GM12873 (cell line): Measurements from ENCODE around the gene ZNF28.
"Not testable (repeated sequence)": the region's sequence is repeated elsewhere in the genome, so short reads cannot be mapped to it uniquely, and the experiment has no call there.

Source experiments
- TF ChIP-seq, protein P1 (sequence below): IDR thresholded peaks from 2 replicates; pipeline ENCODE4 v1.5.1; 2012; ENCODE audit warnings: low read depth, mild to moderate bottlenecking, moderate library complexity, low read length, control low read depth; ENCODE audit not compliant: insufficient read depth; ENCODE audit errors: missing control alignments

ZNF28 gene

GRCh38 chr19:52786464-52787354, 34.7 kb downstream of the ZNF28 start, which contains the start of gene ZNF600:
TSS of gene ZNF600 (minus strand) at chr19:52786791. CDS start at chr19:52778888, 7,903 bp downstream.
- TF ChIP-seq, protein P1, sequence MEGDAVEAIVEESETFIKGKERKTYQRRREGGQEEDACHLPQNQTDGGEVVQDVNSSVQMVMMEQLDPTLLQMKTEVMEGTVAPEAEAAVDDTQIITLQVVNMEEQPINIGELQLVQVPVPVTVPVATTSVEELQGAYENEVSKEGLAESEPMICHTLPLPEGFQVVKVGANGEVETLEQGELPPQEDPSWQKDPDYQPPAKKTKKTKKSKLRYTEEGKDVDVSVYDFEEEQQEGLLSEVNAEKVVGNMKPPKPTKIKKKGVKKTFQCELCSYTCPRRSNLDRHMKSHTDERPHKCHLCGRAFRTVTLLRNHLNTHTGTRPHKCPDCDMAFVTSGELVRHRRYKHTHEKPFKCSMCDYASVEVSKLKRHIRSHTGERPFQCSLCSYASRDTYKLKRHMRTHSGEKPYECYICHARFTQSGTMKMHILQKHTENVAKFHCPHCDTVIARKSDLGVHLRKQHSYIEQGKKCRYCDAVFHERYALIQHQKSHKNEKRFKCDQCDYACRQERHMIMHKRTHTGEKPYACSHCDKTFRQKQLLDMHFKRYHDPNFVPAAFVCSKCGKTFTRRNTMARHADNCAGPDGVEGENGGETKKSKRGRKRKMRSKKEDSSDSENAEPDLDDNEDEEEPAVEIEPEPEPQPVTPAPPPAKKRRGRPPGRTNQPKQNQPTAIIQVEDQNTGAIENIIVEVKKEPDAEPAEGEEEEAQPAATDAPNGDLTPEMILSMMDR, result not testable (repeated sequence)

- TF ChIP-seq, protein P1, result no peak
These were observed 35.4 kb downstream of the ZNF28 start for GRCh38 chr19:52786078-52786463.

- TF ChIP-seq, protein P1, result no peak
These were observed 35.9 kb downstream of the ZNF28 start for GRCh38 chr19:52785506-52785905.

DNA sequence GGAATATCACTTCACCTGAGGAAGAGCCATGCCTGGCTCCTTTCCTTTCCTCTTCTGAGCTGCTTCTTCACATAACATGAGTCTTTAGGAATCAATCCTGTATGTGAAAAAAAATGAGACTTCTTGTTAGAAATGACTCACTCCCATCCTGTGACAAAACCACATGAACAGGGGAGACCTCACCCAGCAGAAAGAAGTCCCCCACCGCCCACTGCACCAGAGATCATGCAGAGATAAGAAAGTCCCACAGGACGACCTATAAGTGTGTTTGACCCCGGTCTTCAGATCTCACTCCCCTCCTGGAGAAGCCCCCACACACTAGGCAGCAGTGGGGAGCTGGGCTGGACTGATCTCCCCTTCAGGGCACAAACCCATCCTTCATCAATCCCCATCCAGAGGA, 42.6 kb downstream of the ZNF28 start:
- TF ChIP-seq, protein P1, result no peak

- TF ChIP-seq, protein P1, result no peak
These were observed 71.7 kb downstream of the ZNF28 start for GRCh38 chr19:52749780-52750179.

GRCh38 chr19:52748336-52748950, 73.0 kb downstream of the ZNF28 start:
- TF ChIP-seq, protein P1, result peak; percentile 28
